AG09309 (cell line): ENCODE results near the gene MAGEF1.

Experiments
- DNase-seq: peaks from one replicate; pipeline ENCODE4 v3.0.0-alpha.2; 2010; ENCODE audit warnings: low read depth
- H3K4me3 ChIP-seq: 2 replicates; pipeline ENCODE4 v1.5.1; 2011; ENCODE audit warnings: mild to moderate bottlenecking, low read depth, low read length, moderate library complexity; ENCODE audit not compliant: control insufficient read depth
- TF ChIP-seq, protein P1 (sequence below): IDR thresholded peaks from 2 replicates; pipeline ENCODE4 v1.5.1; 2011; ENCODE audit warnings: mild to moderate bottlenecking, low read depth, low read length, inconsistent platforms; ENCODE audit not compliant: insufficient read depth, control insufficient read depth; ENCODE audit errors: missing control alignments

The MAGEF1 gene

DNA sequence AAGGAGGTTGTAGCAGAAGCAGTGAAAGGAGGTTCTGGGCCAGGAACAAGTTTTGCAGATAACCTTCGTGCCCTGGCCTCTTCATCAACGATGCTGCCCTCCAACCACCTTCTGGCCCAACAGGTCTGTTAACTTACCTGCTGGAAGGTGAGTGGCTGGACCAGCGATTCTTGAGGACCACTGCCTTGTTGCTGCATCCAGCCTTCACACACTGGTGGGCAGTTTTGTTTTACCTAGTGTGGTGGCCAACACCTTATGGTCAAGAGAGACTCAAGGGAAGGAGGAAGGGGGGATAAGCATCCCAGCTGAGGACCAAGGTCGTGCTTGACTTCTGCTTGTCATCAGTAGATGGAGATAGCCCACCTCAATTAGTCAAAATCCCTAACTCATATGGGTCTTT is 7.8 kb upstream of the MAGEF1 start:
- DNase-seq: no peak
- TF ChIP-seq, protein P1, sequence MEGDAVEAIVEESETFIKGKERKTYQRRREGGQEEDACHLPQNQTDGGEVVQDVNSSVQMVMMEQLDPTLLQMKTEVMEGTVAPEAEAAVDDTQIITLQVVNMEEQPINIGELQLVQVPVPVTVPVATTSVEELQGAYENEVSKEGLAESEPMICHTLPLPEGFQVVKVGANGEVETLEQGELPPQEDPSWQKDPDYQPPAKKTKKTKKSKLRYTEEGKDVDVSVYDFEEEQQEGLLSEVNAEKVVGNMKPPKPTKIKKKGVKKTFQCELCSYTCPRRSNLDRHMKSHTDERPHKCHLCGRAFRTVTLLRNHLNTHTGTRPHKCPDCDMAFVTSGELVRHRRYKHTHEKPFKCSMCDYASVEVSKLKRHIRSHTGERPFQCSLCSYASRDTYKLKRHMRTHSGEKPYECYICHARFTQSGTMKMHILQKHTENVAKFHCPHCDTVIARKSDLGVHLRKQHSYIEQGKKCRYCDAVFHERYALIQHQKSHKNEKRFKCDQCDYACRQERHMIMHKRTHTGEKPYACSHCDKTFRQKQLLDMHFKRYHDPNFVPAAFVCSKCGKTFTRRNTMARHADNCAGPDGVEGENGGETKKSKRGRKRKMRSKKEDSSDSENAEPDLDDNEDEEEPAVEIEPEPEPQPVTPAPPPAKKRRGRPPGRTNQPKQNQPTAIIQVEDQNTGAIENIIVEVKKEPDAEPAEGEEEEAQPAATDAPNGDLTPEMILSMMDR: no peak
- H3K4me3 ChIP-seq: no peak overlapping the region

DNA sequence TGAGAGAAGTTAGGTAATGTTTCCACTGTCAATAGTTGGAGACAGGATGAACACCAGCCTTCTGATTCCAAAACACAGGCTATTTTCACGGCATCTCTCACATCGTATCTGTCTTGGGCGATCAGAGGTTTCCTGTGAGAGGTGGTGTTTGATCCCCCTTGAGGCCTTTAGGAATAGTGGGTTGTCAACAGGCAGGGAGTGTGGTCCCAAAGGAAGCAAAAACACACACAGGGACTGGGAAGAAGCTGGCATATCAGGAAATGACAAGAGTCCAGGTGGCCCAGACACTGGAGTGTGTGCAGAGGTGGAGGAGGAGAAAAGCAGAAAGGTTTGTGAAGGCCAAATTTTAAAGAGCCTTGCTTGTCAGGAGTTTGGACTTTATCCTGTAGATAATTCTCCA is 6.6 kb upstream of the MAGEF1 start:
- DNase-seq: no peak
- H3K4me3 ChIP-seq: no peak overlapping the region
- TF ChIP-seq, protein P1: no peak

DNA sequence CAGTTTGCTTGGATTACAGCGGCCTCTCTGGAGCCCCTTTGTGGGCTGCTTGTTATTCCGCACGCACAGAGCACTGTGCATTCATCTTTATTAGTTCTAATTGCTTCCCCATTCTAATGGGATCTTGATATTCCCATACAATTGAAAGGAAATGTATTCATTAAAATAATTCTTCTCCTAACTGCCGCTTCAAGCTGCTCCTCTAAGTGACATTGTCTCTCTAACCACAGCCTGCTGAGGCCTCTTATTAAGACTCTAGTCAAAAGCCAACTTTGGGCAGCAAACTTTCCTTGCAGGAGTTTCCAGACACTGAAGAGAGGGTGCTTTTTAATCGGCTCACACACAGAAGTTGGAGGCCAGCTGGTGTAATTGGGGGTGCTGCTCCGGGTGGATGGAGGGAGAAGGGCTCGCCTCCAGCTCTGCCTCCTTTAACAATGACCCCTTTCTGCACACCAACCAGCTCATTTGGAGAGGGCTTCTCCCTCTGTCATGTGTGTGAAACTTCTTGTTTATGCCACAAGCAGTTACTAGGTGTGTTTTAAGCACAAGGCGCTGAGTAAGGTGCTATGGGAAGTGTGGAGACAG is 5.6 kb upstream of the MAGEF1 start:
- TF ChIP-seq, protein P1: no peak
- H3K4me3 ChIP-seq: no peak overlapping the region
- DNase-seq: no peak

DNA sequence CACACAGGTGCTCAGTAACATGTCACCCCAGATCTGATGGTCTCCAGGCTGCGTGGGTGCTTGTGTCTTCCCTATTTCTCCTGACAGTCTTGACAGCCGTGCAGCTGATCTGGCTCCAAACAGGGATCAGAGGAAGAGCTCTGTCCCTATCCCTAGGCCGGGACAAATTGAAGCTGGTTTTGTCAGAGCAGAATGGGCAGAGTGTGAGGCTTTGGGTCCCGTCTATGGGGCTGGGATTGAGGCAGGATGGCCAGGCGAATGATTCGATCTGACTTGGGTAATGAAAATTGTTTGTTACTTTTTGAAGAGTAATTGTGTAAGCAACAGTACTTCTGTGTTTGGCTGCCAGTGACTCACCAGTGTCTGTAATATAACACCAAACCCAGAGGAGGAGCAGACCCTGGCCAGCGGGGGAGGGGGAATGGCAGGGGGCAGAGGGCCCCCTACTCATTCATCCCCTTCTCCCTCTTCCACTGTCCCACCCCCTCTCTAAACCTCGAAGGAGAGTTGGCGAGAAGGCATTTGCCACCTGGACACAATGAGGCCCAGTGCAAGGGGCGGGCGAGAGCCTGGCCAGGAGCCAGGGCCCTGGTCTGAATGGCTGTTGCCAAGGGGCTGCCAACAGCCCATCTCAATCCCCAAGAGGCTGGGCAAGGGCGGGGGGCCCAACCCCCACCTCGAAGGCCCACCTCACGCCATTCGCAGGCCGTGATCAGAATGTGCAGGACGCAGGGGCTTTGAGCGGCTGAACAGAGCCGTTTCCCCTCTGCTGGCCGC is 4.9 kb upstream of the MAGEF1 start:
- H3K4me3 ChIP-seq: no peak overlapping the region; the same call in 1 of the 2 replicates
- TF ChIP-seq, protein P1: no peak
- no peak for DNase-seq

DNA sequence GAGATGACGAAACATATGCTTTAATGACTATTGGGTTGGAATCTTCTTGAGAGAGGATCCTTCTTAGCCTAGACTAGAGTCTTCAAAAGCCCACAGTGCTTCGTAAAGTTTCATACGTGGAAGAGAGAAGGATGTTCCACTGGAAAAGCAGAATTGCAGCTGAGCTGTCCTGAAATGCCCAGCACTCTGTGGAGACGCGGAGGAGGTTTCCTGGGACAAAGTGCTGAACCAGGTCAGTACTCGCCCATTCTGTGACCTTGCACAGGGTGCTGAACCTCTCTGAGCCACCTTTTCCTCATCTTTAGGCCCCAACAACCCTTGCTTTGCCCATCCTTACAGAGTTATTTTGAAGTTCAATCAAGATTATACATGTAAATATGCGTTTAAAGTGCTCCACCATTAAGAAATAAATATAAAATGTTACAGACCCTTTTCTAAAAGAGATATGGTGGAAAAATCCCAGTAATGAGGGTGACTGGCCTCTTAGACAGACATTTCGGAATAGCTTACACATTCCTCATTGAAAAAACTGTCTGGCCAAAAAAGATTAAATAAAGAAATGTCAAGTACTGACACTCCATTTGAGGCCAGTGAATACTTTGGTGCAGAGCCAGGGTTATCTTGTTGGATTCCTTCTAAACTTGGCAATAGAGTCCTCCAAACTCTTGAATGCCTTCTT is 4.2 kb upstream of the MAGEF1 start:
- no peak overlapping the region; the same call in 1 of the 2 replicates for H3K4me3 ChIP-seq
- TF ChIP-seq, protein P1: no peak
- no peak for DNase-seq

DNA sequence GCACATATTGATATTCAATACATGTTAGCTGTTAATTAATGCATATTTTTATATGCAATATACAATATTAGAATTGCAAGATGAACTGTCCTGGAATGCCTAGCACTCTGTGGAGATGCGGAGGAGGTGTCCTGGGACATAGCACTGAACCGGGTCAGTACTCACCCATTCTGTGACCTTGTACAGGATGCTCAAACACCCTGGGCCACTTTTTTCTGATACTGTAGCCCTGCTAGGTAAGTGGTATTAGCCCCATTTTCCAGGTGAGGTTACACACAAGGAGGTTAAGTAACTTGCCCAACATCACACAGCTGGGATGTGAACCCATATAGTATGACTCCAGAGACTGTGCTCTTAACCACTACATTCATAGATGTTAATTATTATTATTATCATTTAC is 1.7 kb upstream of the MAGEF1 start:
- TF ChIP-seq, protein P1: no peak
- H3K4me3 ChIP-seq: no peak overlapping the region
- DNase-seq: no peak
